ENCODE data around the gene POU5F1. TPM values are rescaled to one million over a fixed set of nuclear protein-coding genes. Genes with fewer than 3 reads are reported as not detected.

POU5F1 gene
- total RNA-seq, 2 experiments from 2014 or later = not detected

DNA sequence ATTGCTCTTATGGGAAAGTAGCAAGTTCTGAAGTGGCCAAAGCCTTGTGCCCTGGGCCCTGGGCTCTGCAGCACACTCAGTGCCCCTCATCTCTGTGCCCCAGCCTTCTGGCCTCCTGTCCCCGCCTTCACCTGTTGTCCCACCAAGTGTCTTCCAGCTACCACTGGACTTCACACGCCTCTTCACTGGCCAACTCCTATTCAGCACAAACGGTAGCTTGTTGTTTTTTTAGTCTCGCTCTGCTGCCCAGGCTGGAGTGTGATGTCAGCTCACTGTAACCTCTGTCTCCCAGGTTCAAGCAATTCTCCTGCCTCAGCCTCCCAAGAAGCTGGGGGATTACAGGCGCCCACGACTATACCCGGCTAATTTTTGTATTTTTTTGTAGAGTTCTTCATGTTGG, 17.7 kb downstream of the POU5F1 start:
- intact Hi-C loops (cut with DNase I, micrococcal nuclease) = loop anchor here in 1 of 2 experiments (10.0 kb wide), 1 partner anchor 822 kb away; the partner anchor contains the start of gene DXO
- no peak overlapping the region for H3K27ac Mint-ChIP-seq
- POLR2A ChIA-PET = no interaction called here

DNA sequence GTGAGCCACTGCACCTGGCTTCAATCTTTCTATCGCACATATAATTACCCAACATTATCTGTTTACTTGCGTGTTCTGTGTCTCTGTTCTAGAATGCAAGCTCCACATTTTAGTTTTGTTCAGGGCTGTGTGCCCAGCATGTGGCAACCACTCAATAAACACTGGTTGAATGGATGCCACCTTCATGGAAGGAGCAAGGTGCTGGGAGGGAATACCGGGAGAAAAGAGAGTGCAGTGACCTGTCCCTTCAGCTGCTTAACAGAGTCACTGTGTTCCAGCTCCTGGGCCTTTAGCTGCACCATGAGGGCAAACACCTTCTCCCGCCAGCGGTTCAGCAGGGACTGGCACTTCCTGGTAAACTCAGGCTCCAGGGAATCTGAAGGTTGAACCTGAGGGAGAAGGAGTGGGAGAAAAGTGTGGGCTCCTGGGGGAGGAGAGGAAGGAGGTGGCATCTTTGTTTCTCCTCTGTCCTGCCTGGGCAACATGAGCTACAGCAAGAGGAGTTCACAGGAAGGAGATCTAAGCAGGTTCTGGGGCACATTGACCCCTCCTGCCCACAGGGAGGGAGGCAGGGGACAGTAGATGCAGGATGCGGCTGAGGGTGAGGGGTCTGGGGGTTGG, 20.5 kb downstream of the POU5F1 start:
- Histone ChIP-seq H3K36me3 (ENCODE audit: insufficient read depth, low read length) (peaks cover 17% of the 10 kb centered on the region), H3K4me3 (ENCODE audit: low read length) (no peak overlapping the region), H3K27me3 (ENCODE audit: control insufficient read depth in 1 of 2, insufficient read depth in 2 of 2, low read length in 2 of 2) (no peaks in the 10 kb centered on the region), H3K4me1 (ENCODE audit: insufficient read depth, low read length) (no peaks in the 10 kb centered on the region), H3K9me3 (ENCODE audit: control insufficient read depth in 1 of 2, insufficient read depth in 1 of 2, low read length in 2 of 2) (no peaks in the 10 kb centered on the region), H3K27ac (ENCODE audit: low read depth in 1 of 2, low read length in 2 of 2) (no peak overlapping the region)
- H3K4me3 Mint-ChIP-seq = no peak overlapping the region
- ATAC-seq (ENCODE audit: poor library complexity) (no peak), DNase-seq (no peak)
- intact Hi-C loops (cut with DNase I, micrococcal nuclease) = loop anchor here in 1 of 2 experiments (10.0 kb wide), 1 partner anchor 825 kb away; the partner anchor contains the start of gene DXO
- H3K4me1 Mint-ChIP-seq (ENCODE audit: low read depth) = no peaks in the 10 kb centered on the region
- ChIA-PET POLR2A (no interaction called here), CTCF (no interaction called here)
- no peaks in the 10 kb centered on the region for H3K27me3 Mint-ChIP-seq
- H3K27ac Mint-ChIP-seq = no peak overlapping the region
- peaks cover 24% of the 10 kb centered on the region for H3K36me3 Mint-ChIP-seq (ENCODE audit: low read depth)
- no peaks in the 10 kb centered on the region for H3K9me3 Mint-ChIP-seq
- TF ChIP-seq, protein P1, sequence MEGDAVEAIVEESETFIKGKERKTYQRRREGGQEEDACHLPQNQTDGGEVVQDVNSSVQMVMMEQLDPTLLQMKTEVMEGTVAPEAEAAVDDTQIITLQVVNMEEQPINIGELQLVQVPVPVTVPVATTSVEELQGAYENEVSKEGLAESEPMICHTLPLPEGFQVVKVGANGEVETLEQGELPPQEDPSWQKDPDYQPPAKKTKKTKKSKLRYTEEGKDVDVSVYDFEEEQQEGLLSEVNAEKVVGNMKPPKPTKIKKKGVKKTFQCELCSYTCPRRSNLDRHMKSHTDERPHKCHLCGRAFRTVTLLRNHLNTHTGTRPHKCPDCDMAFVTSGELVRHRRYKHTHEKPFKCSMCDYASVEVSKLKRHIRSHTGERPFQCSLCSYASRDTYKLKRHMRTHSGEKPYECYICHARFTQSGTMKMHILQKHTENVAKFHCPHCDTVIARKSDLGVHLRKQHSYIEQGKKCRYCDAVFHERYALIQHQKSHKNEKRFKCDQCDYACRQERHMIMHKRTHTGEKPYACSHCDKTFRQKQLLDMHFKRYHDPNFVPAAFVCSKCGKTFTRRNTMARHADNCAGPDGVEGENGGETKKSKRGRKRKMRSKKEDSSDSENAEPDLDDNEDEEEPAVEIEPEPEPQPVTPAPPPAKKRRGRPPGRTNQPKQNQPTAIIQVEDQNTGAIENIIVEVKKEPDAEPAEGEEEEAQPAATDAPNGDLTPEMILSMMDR (IDR thresholded peaks at IDR 0.05) = no peak

More for the DNA sequence above, 17.7 kb downstream of the POU5F1 start:
- CTCF ChIA-PET = no interaction called here
- no peaks in the 10 kb centered on the region for H3K9me3 ChIP-seq (ENCODE audit: control insufficient read depth in 1 of 2, insufficient read depth in 1 of 2, low read length in 2 of 2)
- Mint-ChIP-seq H3K4me3 (no peak overlapping the region), H3K36me3 (ENCODE audit: low read depth) (peaks cover 26% of the 10 kb centered on the region), H3K9me3 (no peaks in the 10 kb centered on the region), H3K27me3 (no peaks in the 10 kb centered on the region), H3K4me1 (ENCODE audit: low read depth) (peaks cover 10% of the 10 kb centered on the region)
- DNase-seq (no peak), ATAC-seq (ENCODE audit: poor library complexity) (no peak)
- H3K27me3 ChIP-seq (ENCODE audit: control insufficient read depth in 1 of 2, insufficient read depth in 2 of 2, low read length in 2 of 2) = no peaks in the 10 kb centered on the region
- no peak overlapping the region for H3K27ac ChIP-seq (ENCODE audit: low read depth in 1 of 2, low read length in 2 of 2)
- H3K4me1 ChIP-seq (ENCODE audit: insufficient read depth, low read length) = peaks cover 7% of the 10 kb centered on the region
- H3K36me3 ChIP-seq (ENCODE audit: insufficient read depth, low read length) = peaks cover 14% of the 10 kb centered on the region
- TF ChIP-seq, protein P1 (IDR thresholded peaks at IDR 0.05) = no peak
- H3K4me3 ChIP-seq (ENCODE audit: low read length) = no peak overlapping the region

DNA sequence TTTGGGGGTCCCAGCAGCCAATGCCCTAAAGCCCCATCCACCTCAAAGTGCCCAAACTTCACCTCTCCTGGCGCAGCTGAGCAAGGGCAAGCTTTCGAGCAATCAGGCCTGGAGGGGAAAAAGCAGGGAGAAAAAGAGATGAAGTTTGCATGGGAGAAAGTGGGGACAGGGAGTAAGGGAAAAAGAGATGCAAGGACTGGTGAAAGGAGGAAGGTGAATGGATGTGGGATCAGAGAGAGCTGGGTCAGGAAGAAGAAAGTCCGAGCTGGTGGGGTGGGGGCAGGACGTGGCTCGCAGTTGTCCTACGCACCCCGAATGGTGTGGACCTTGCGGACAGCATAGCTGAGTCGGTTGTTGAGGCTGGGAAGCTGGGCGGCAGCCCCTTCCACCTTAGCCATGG, 25.1 kb downstream of the POU5F1 start:
- no peak overlapping the region for H3K4me3 ChIP-seq (ENCODE audit: low read length)
- POLR2A ChIA-PET = interaction anchor here (1.3 kb wide), 1 partner anchor 13 kb away, joined by 3 read pairs; the partner anchor contains the start of genes CCHCR1 and TCF19
- CTCF ChIA-PET = no interaction called here
- Mint-ChIP-seq H3K36me3 (ENCODE audit: low read depth) (peaks cover 17% of the 10 kb centered on the region), H3K27ac (no peak overlapping the region), H3K9me3 (no peaks in the 10 kb centered on the region), H3K4me3 (no peak overlapping the region), H3K27me3 (no peaks in the 10 kb centered on the region), H3K4me1 (ENCODE audit: low read depth) (no peaks in the 10 kb centered on the region)
- DNase-seq = no peak
- no peak overlapping the region for H3K27ac ChIP-seq (ENCODE audit: low read depth in 1 of 2, low read length in 2 of 2)
- H3K27me3 ChIP-seq (ENCODE audit: control insufficient read depth in 1 of 2, insufficient read depth in 2 of 2, low read length in 2 of 2) = no peaks in the 10 kb centered on the region
- intact Hi-C loops (cut with DNase I, micrococcal nuclease) = no loop called here
- TF ChIP-seq, protein P1 (IDR thresholded peaks at IDR 0.05) = no peak
- no peak for ATAC-seq (ENCODE audit: poor library complexity)
- H3K36me3 ChIP-seq (ENCODE audit: insufficient read depth, low read length) = peaks cover 18% of the 10 kb centered on the region
- H3K4me1 ChIP-seq (ENCODE audit: insufficient read depth, low read length) = no peaks in the 10 kb centered on the region
- no peaks in the 10 kb centered on the region for H3K9me3 ChIP-seq (ENCODE audit: control insufficient read depth in 1 of 2, insufficient read depth in 1 of 2, low read length in 2 of 2)

Measured in CD4-positive, alpha-beta T cell (primary cell).